NCI-H82 treated with DMSO at 0.1 percent for 48 hours (cell line): Measurements from ENCODE around the gene UBLCP1.

Source experiments
- DNase-seq: peaks from one replicate; lab custom pipeline; 2025; ENCODE audit not compliant: unreplicated experiment; lab: John Stamatoyannopoulos, UW

The UBLCP1 gene

GRCh38 chr5:159310511-159310910, 47.4 kb downstream of the UBLCP1 start:
- DNase-seq, result no peak

GRCh38 chr5:159311063-159311462, 48.0 kb downstream of the UBLCP1 start:
- DNase-seq, result no peak

DNA sequence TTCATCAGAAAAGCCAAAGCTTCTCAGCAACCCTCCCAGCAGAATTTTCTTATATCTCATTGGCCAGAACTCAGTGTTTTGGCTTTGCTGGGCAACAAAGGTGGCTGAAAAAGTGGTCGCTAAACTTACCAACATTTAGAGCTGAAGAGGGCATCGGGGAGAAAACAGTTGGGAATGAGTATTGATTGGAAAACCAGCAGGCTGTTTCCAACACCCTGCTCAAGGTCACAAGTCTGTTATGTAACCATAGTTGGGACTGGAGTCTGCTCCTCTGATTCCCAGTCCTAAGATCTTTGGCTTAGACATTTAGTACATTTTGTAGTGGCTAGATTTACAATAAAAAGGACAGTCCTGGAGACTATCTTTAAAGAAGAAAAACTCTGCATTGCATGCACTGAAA, 50.1 kb downstream of the UBLCP1 start:
- no peak for DNase-seq

GRCh38 chr5:159316519-159317383, 53.7 kb downstream of the UBLCP1 start:
- peak; percentile 7 for DNase-seq

- DNase-seq, result no peak
These were observed 54.8 kb downstream of the UBLCP1 start for GRCh38 chr5:159317849-159318248.

- DNase-seq, result no peak
These were observed 55.4 kb downstream of the UBLCP1 start for GRCh38 chr5:159318448-159318847.

GRCh38 chr5:159319363-159319762, 56.3 kb downstream of the UBLCP1 start:
- no peak for DNase-seq

GRCh38 chr5:159319832-159320231, 56.7 kb downstream of the UBLCP1 start:
- no peak for DNase-seq

GRCh38 chr5:159322180-159322579, 59.1 kb downstream of the UBLCP1 start:
- no peak for DNase-seq

- DNase-seq, result no peak
These were observed 61.1 kb downstream of the UBLCP1 start for GRCh38 chr5:159324102-159324755.

DNA sequence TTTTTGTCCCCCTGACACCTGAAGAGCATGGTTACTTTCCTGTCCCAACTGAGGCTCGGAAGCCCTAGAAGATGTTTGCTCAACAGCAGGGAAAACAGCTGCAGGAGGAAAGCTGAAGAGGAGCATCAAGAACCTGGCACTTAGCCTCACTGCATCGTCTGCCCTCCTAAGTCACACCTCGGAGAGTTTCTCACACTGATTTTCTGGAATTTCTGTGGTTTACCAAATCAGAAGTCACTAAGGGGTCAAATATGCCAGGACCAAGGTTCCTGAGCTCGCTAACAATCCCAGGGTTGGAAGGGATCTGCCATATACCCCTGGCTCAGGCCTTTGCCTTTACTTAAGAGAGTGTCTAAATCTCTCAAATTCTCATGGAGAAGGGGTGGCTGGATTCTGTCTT, 61.9 kb downstream of the UBLCP1 start:
- no peak for DNase-seq

- no peak for DNase-seq
These were observed 67.2 kb downstream of the UBLCP1 start, which contains the start of gene IL12B for GRCh38 chr5:159330131-159330800. TSS of gene IL12B (minus strand) at chr5:159330487. CDS start at chr5:159326782, 3,705 bp downstream.

GRCh38 chr5:159331093-159331973, 68.2 kb downstream of the UBLCP1 start:
- DNase-seq, result no peak

GRCh38 chr5:159332800-159333544, 69.9 kb downstream of the UBLCP1 start:
- no peak for DNase-seq

GRCh38 chr5:159333545-159333925, 70.4 kb downstream of the UBLCP1 start:
- DNase-seq, result no peak
